Glomerular endothelial cell (primary cell): ENCODE measurements around the gene DNAJC3. TPM values are rescaled to one million over a fixed set of nuclear protein-coding genes. Genes with fewer than 3 reads are reported as not detected.

ENCODE experiments used
- DNase-seq: peaks from one replicate; pipeline ENCODE4 v3.0.0-alpha.2; 2011; ENCODE audit warnings: low read depth, low spot score; ENCODE audit errors: extremely low read depth
- total RNA-seq: library from RNA; depleted of rRNA; stranded (reverse); fragments of >200 nt; gene quantifications from 2 replicates; pipeline ENCODE4 v1.2.3, GENCODE V29; 2015

The DNAJC3 gene
- total RNA-seq, 1 donor from 2014 or later, result 52.6 TPM

DNA sequence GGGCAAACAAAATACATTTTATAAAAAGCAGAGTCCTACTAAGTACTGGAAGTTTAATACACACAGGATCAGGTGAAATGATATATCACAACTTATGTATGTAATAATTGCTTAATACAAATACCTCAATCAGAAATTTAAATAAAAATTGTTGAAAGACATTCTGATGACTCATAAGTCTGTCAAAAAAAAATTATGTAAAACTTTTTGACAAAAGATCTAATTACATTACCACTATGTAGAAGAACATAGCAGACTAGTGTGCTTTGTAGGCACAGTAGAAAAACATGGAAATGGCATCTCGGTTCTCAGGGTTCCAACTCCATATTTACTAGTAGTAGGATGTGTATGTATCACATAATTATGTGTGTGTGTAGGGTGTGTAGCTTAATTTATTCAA lies 156.2 kb downstream of the DNAJC3 start:
- no peak for DNase-seq

DNA sequence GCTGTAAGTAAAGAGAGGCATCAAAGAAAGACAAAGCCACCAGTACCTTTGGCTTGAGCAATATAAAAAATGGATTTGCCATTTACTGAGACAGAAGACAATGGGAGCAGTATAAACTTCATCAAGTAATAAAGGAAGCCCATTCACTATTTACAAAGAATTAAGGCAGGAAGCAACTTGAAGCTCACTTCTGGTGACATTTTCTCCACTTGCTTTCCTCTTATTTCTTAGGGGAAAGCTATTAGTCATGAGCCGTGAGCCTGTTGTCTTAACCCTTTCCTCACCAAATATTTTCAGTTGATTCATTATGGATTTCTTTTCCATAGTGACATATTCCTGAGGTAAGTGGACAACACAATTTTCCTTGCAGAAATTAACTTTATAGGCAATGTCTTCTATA lies 156.8 kb downstream of the DNAJC3 start:
- no peak for DNase-seq

DNA sequence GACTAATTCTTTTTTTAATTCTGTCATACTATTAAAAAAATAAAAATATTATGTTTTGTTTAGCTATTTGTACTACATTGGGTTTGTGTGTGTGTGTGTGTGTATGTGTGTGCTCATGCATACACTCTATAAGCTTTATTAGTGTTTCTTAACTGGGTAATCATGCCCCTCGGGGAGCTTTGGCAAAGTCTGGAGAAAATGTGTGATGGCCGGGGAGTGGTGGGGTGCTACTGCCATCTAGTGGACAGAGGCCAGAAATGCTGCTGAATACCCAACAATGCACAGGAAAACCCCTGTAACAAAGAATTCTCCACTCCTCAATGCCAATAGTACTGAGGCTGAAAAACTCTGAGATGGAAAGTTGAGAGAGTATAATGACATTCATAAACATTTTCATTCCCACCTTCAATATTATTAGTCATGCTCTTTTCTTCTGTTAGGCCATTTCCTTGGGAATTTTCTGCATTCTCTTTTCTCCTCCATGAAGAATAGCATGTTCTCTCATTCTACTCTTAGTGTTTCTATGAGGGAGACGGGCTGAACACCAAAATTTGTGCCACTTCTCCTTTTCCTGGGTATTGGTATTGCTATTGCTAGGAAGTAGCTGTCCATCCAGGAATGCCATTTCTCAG lies 157.3 kb downstream of the DNAJC3 start:
- DNase-seq, result no peak

DNA sequence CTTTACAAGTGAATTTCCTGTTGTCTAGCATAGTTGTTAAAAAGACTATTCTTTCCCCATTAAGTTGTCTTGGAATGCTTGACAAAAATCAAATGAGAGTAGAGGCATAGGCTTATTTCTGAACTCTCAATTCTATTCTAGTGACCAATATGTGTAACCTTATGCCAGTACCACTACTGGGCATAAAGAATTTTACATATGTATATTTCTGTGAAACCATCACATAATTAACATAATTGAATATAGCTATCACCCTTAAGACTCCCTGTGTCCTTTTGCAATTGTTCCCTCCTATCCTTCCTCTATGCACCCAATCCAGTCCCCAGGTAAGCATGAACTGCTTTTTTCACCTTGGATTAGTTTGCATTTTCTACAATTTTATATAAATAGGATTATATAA lies 165.0 kb downstream of the DNAJC3 start:
- DNase-seq, result no peak

DNA sequence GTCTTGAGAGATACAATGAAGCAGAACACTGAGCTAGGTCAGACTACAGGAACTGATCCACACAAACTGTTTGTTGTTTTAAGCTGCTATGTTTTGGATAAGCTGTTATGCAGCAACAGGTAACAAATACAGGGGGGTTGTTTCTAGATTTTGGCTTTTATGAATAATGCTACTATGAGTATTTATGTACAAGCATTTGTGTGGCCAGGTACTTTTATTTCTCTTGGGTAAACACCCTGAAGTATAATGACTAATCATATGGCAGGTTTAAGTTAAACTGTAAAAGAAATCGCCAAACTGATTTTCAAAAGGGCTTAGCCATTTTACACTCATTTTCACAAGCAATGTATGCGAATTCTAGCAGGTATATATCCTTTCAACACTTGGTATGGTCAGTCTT lies 166.0 kb downstream of the DNAJC3 start:
- no peak for DNase-seq

Other genes starting within 250 kb of the DNAJC3 start
- gene CLDN10, start 124.4 kb upstream of the DNAJC3 start, total RNA-seq, result not detected in 2 replicates
- 13.0 and 26.7 TPM in 2 replicates for gene DZIP1, start 32.4 kb upstream of the DNAJC3 start, total RNA-seq